ENCODE measurements around the gene PEX11G. TPM values are rescaled to one million over a fixed set of nuclear protein-coding genes. Genes with fewer than 3 reads are reported as not detected.

Gene PEX11G
- total and polyA plus RNA-seq, 9 of the 15 experiments (the other 6 are each of a cell fraction or from before 2014, with no cell fraction given): 0.07 to 3.2 (median 0.70) TPM; not detected in 1

DNA sequence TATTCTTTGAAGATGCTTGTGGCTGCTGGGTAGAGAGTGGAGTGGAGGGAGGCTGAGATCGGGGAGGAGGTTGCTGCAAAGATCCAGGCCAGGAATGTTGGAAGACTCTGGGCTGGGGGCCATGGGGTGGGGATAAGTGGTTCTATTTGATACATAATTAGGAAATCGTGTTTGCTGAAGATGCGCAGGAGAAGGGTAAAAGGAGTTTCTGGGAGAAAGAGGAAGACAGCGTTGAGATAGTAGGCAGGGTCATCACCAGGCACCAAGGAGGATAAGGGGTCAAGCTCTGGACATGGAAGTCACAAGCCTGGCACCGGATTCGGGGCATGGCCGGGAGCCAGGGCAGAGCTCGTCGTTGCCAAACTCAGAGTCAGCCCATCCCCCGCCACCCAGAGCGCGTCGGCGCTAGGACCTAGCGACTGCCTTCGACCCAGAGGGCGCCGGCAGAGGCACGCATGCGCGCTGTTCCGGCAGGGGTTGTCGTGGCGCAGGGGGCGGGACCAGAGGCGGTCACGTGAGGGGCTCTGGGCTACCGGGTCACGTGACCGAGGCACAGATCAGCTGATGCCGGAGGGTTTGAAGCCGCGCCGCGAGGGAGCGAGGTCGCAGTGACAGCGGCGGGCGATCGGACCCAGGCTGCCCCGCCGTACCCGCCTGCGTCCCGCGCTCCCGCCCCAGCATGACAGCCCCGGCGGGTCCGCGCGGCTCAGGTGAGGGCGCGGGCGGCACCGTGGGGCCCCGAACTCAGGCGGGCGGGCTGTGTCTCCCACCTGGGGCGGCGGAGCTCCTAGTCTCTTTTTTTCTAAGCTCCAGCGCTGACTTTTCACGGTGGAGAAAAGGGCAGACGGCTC, 33.5 kb upstream of the PEX11G start, which contains the start of gene MCOLN1 (continued):
- TF ChIP-seq, protein P1, sequence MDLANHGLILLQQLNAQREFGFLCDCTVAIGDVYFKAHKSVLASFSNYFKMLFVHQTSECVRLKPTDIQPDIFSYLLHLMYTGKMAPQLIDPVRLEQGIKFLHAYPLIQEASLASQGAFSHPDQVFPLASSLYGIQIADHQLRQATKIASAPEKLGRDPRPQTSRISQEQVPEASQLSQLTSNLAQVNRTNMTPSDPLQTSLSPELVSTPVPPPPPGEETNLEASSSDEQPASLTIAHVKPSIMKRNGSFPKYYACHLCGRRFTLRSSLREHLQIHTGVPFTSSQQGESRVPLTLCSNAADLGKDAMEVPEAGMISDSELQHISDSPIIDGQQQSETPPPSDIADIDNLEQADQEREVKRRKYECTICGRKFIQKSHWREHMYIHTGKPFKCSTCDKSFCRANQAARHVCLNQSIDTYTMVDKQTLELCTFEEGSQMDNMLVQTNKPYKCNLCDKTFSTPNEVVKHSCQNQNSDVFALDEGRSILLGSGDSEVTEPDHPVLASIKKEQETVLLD (IDR thresholded peaks at IDR 0.05): peak; percentile 94
- TF ChIP-seq, protein P2, sequence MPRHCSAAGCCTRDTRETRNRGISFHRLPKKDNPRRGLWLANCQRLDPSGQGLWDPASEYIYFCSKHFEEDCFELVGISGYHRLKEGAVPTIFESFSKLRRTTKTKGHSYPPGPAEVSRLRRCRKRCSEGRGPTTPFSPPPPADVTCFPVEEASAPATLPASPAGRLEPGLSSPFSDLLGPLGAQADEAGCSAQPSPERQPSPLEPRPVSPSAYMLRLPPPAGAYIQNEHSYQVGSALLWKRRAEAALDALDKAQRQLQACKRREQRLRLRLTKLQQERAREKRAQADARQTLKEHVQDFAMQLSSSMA (CRISPR knock-in tag; IDR thresholded peaks at IDR 0.05): peak; percentile 88
- TF ChIP-seq ZNF224 (CRISPR knock-in tag; IDR thresholded peaks at IDR 0.05) (no peak), PTBP1 (IDR thresholded peaks at IDR 0.05; ENCODE audit: low read depth, low read length) (no peak), JUN (IDR thresholded peaks at IDR 0.05; ENCODE audit: borderline replicate concordance, low read depth, low read length) (peak; percentile 88; the same call in 1 of the 2 replicates), JUN (CRISPR knock-in tag; IDR thresholded peaks at IDR 0.05; ENCODE audit: borderline replicate concordance) (0 out of 2 replicates have a peak, but pooled peaks have one; percentile 73), ZFX (CRISPR knock-in tag; IDR thresholded peaks at IDR 0.05) (no peak), MAFG (tag; conservative IDR thresholded peaks at IDR 0.05) (no peak), CBFB (CRISPR knock-in tag; IDR thresholded peaks at IDR 0.05) (peak; percentile 73; the same call in 1 of the 2 replicates), NR2F6 (CRISPR knock-in tag; IDR thresholded peaks at IDR 0.05) (0 out of 2 replicates have a peak, but pooled peaks have one; percentile 60), HNRNPL (IDR thresholded peaks at IDR 0.05; ENCODE audit: low read depth, low read length) (peak; percentile 60; the same call in 1 of the 2 replicates), ELF1 (tag; IDR thresholded peaks at IDR 0.05) (peak; percentile 55; the same call in 1 of the 2 replicates), IFI16 (CRISPR knock-in tag; IDR thresholded peaks at IDR 0.05) (no peak), HMG20A (CRISPR knock-in tag; conservative IDR thresholded peaks at IDR 0.05) (no peak), ESRRA (IDR thresholded peaks at IDR 0.05; ENCODE audit: borderline replicate concordance, low read depth) (peak; percentile 74), CHCHD3 (CRISPR knock-in tag; IDR thresholded peaks at IDR 0.05) (no peak), HEY1 (CRISPR knock-in tag; IDR thresholded peaks at IDR 0.05; ENCODE audit: borderline replicate concordance) (no peak; the same call in 1 of the 2 replicates), CAMTA2 (CRISPR knock-in tag; conservative IDR thresholded peaks at IDR 0.05) (no peak), MTA2 (IDR thresholded peaks at IDR 0.05; ENCODE audit: low read depth) (no peak), ZNF507 (tag; conservative IDR thresholded peaks at IDR 0.05) (no peak), TAF1 (IDR thresholded peaks at IDR 0.05; ENCODE audit: control insufficient read depth, extremely low read depth, insufficient read depth, low read length, severe bottlenecking) (peak; percentile 55)
- TF ChIP-seq, protein P3, sequence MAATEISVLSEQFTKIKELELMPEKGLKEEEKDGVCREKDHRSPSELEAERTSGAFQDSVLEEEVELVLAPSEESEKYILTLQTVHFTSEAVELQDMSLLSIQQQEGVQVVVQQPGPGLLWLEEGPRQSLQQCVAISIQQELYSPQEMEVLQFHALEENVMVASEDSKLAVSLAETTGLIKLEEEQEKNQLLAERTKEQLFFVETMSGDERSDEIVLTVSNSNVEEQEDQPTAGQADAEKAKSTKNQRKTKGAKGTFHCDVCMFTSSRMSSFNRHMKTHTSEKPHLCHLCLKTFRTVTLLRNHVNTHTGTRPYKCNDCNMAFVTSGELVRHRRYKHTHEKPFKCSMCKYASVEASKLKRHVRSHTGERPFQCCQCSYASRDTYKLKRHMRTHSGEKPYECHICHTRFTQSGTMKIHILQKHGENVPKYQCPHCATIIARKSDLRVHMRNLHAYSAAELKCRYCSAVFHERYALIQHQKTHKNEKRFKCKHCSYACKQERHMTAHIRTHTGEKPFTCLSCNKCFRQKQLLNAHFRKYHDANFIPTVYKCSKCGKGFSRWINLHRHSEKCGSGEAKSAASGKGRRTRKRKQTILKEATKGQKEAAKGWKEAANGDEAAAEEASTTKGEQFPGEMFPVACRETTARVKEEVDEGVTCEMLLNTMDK (IDR thresholded peaks at IDR 0.05; ENCODE audit: borderline replicate concordance, insufficient read depth, low read depth, low read length, poor library complexity, severe bottlenecking): peak; percentile 30
- TF ChIP-seq, protein P4, sequence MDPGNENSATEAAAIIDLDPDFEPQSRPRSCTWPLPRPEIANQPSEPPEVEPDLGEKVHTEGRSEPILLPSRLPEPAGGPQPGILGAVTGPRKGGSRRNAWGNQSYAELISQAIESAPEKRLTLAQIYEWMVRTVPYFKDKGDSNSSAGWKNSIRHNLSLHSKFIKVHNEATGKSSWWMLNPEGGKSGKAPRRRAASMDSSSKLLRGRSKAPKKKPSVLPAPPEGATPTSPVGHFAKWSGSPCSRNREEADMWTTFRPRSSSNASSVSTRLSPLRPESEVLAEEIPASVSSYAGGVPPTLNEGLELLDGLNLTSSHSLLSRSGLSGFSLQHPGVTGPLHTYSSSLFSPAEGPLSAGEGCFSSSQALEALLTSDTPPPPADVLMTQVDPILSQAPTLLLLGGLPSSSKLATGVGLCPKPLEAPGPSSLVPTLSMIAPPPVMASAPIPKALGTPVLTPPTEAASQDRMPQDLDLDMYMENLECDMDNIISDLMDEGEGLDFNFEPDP (CRISPR knock-in tag; IDR thresholded peaks at IDR 0.05): no peak

Measured in K562 (cell line).